ENCODE results near the gene OR6C65.
"Not testable (repeated sequence)": the region's sequence is repeated elsewhere in the genome, so short reads cannot be mapped to it uniquely, and the experiment has no call there.

OR6C65 gene

DNA sequence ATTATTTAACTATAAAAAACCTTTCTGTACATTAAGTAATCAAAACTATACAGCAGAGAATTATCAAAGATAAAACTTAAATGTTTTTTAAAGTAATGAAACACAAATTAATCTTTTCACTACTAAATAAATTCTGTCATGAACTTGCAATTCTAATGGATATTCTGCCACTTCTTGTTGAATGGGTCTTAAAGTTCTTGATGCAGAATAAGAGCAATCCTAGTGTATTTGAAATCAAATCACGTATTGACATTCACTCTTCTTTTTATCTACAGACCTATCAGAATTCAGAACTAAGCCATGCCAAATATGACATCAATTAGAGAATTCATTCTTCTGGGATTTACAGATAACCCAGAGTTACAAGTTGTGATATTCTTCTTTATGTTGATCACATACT, at the start of gene OR6C65:
Gene OR6C65 (plus strand): TSS at position 301 of the 400 bp plus-strand sequence. CDS start 0 bp downstream, at position 301.
- no peak for DNase-seq

DNA sequence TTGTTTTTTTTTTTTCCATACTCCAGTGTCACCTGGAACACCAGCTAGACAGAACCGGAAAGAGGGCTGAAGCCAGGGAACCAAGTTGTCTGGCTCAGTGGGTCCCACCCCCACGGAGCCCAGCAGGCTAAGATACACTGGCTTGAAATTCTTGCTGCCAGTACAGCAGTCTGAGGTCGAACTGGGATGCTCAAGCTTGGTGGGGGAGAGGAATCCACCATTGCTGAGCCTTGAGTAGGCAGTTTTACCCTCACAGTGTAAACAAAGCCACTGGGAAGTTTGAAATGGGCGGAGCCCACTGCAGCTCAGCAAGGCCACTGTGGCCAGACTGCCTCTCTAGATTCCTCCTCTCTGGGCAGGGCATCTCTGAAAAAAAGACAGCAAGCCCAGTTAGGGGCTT, 45.0 kb upstream of the OR6C65 start:
- not testable (repeated sequence) for DNase-seq

DNA sequence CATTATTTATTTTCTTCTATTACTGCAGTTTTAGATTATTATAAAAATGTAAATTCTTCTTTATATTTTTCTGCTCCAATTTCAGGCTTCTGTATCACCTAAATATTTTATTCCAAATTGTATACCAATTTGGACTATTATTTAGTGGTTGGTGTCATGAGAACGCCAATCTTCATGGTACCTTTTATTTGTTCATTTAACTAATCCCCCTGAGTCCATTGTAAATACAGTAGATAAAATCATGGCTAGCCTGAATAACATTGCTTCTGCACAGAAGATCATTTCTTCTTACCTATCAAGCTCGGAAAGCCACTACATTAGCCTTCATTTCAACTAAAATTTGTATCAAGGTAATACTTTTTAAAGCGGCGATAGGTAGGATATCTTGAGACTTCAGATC, 37.7 kb upstream of the OR6C65 start, which contains the start of gene OR6C75:
Gene OR6C75 (plus strand): TSS at position 301 of the 400 bp plus-strand sequence. CDS start 2,136 bp downstream, outside the sequence.
- DNase-seq, result no peak

DNA sequence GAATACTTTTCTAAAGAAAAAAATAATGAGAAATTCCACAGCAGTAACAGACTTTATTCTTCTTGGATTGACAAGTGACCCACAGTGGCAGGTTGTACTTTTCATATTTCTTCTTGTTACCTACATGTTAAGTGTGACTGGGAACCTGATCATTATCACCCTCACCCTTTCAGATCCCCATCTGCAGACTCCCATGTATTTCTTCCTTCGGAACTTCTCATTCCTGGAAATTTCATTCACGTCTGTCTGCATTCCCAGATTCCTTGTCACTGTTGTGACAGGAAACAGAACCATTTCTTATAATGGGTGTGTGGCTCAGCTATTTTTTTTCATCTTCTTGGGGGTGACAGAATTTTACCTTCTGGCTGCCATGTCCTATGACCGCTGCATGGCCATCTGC, 35.2 kb upstream of the OR6C65 start:
- DNase-seq, result no peak

DNA sequence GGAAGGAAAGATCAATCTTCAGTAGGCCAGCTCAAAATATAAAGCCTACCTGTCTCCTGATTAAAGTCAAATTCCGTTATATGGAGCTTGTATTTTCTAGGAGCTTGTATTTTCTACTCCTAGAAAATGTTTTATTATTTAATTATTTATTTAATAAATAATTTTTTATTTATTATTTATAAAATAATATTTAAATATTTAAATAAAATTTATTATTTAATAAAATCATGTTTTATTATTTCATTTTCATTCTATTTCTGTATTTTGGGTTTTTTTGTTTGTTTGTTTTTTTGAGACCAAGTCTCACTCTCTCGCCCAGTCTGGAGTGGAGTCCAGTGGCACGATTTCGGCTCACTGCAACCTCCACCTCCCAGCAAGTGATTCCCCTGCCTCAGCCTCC, 27.8 kb upstream of the OR6C65 start:
- no peak for DNase-seq

DNA sequence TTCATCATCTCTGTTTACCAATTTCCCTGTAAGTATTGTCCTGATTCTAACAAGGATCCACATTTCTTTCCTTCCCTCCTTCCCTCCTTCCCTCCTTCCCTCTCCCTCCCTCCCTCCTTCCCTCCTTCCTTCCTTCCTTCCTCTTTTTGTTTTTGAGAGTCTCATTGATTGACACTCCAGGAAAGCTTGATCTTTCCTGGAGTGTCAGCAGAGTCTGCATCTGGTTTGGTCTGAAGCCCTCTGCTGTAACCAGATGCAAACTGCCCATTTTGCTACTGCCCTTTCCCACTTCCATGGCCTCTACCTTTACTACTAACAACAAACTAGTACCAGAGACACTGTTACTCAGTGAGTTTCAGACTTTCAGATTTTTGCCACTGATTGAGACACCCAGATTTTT, 14.4 kb upstream of the OR6C65 start:
- DNase-seq, result no peak

DNA sequence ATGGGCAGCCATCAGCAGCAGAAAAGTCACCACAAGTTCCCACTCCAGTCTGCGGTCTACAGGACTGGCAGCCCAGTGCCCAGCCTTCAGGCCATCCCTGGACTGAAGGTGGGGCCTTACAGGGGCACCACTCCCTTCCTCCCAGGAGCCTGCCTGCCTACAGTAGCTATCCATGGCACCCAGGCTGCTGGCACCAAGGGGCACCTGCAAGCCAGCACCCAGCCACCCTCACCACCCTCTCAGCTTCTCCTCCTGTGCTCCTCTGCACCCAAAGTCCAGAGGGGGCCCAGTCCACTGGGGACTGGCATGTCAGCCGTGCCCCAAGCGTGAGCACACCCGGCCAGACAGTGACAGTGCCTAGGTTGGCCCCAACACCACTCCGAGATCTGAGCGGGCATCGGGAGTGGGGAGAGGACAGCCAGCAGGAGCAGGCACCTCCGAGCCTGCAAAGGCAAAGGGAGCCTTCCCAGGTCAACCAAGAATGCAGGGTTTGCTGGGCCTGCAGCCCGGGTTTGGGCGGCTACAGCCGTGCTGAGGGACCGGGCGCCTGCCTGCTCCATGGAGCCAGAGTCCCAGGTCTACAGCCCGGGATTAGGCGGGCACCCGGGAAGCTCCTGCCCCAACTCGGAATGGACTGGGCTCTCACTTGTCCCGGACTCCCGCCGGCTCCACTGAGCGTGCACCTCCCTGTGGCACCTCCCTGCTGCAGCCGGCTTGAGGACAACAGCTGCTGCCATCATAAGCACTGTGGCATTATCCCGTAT, 8.1 kb upstream of the OR6C65 start:
- DNase-seq, result no peak

DNA sequence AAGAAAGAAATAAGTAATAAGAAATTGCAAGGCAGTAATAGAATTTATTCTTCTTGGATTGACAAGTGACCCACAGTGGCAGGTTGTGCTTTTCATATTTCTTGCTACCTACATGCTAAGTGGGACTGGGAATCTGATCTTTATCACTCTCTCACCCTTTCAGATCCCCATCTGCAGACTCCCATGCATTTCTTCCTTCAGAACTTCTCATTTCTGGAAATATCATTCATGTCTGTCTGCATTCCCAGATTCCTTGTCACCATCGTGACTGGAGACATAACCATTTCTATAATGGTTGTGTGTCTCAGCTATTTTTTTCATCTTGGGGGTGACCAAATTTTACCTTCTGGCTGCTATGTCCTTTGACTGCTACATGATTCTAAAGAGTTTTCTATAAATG, 4.0 kb upstream of the OR6C65 start:
- DNase-seq, result no peak

DNA sequence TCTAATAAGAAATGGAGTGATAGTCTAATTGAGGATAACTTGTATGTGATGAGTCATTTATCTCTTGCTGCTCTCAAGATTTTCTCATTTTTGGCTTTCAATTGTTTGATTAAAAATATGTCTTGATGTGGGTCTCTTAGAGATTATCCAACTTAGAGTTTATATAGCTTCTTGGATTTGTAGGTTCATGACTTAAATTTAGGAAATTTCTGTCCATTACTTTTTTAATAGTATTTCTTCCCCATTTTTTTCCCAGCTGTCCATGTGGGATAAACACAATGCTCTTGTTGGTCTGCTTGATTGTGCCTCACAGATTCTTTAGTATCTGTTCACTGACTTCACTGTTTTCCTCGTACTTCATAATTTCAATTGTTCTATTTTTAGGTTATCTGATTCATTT, 7.5 kb downstream of the OR6C65 start:
- no peak for DNase-seq

DNA sequence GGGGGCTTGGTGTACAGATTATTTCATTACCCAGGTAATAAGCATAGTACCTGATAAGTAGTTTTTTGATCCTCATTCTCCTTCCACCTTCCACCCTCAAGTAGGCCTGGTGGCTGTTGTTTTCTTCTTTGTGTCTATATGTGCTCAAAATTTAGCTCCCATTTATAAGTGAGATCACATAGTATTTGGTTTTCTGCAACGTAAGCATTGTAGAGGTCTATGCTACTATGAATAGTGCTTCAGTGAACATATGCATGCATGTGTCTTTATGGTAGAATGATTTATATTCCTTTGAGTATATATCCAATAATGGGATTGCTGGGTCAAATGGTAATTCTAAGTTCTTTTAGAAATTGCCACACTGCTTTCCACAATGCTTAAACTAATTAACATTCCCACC, 8.8 kb downstream of the OR6C65 start:
- not testable (repeated sequence) for DNase-seq

DNA sequence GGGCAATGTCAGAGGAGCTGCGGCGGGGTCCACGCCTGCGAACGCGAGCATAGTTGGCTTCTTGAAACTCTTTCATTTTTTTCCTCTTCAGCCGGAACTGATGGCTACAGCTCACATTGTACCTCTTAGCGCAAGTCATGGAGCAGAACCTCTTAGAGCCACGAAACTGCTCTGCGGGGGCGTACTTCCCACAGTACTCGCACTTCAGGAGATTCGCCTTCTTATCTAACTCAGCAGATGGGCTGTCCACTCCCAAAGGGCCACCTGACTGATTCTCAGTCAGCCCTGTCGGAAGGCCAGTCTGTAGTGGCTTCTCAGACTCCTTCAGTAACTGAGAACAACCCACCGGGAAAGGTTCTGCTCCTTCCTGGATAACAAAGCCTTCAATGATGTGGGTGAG, 11.8 kb downstream of the OR6C65 start:
- DNase-seq, result not testable (repeated sequence)

DNA sequence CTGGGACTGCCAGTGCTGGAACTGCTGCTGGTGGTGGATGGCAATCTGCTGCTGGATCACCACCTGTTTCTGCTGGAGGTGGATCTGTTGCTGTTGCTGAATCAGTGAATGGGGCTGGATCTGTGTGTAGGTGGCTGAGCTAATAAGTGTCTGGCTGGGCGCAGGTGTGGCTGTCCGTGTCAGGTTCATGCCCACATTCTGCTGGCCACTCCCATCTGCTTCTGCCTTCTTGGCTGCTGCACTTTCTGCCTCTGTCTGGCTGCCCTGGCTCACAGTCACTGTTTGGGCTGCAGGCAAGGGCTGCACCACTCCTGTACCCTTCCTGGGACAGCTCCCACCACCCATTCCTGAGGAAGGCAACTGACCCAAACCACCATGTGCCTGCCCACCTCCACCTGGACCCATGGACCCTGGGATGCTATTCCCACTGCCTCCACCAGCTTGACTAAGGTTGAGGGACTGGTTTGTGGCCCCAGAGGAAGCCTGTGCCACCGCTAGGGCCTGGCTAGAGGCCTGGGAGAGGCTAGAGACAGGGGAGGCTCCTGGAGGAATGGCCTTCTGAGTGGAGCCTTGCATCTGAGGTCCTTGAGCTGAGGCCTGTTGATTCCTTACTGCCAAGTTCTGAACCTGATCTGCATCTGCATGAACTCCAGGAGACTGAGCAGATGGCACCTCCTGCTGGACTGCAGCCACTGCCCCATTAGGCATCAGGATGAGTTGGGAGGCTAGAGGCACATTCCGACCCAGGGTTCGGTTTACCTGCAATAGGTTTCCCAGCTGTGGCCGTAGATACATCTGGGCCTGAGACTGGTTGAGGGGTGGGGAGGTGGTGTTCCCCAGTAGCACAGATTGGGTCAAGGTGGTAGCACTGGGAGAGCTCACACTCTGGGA, 13.4 kb downstream of the OR6C65 start:
- DNase-seq, result not testable (repeated sequence)

DNA sequence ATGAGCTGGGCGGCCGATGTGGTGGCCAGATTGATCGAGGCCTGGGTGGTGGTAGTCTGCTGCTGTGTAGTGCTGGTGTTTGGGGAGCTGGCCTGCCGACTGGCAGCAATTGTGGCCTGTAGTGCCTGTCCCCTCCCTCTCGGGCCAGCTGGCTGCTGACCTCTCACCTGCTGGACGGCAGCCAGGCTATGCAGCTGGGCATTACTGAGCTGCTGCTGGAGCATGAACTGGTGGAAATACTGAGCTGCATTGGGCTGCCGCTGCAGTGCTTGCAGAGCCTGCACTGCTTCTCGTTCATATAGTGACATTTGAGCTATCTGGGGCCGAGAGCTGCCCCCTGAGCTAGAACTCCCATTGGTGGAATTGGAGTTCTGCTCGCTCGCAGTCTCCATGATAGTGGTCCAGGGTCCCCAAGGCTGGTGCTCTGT, 14.1 kb downstream of the OR6C65 start:
- DNase-seq, result not testable (repeated sequence)

DNA sequence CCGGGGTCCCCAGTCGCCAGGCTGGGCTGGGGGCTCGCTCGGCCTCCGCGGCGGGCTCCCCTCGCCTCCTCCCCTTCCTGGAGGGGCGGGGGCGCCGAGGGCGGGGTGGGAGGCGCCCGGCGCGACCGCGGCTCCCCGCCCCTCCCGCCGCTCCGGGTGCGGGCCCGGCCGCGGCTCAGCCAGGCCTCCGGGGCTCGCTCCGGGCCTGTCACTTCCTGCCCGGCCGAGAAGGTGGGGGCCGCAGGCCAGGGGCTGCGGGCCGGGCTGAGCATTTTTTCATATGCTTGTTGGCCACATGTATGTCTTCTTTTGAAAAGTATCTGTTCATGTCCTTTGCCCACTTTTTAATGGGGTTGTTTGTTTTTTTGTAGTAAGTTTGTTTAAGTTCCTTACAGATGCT, 14.6 kb downstream of the OR6C65 start:
- not testable (repeated sequence) for DNase-seq

DNA sequence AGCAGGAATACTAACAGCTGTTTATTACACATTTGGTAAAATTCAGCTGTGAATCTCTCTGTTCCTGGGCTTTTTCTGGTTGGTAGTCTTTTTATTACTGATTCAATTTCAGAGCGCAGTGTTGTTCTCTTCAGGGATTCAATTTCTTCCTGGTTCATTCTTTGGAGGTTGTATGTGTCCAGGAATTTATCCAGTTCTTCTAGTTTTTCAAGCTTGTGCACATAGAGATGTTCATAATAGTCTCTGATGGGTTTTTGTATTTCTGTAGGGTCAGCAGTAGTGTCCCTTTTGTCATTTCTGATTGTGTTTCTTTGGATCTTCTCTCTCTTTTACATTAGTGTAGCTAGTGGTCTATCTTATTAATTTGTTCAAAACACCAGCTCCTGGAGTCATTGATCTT, 16.6 kb downstream of the OR6C65 start:
- no peak for DNase-seq

DNA sequence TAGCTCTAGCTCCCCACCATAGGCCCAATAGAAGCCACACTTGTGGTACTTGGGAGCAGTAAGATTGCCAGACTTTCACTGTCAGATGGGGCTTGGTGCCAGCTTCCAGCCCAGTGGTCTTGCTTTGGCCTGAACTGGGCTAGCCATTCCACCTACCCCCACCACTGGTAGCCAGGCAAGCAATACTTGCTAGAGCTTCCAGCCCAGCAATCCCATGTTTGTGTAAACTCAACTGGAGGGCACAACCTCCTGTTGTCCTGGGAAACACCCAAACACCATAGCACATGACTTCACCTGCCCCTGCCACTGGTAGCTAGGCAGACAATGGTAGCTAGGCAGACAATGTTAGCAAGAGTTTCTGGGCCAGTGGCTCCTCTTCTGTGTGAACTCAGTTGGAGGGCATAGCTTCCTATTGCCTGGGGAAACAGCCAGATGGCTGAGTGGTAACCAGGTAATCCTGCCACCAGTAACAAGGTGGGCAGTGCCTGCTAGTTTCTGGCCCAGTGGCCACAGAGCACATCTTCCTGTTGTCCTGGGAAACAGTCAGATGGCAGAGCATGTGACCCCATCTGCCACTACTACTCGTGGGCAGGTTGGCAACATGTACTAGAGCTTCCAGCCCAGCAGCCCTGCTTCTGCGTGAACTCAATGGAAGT, 20.1 kb downstream of the OR6C65 start:
- no peak for DNase-seq

DNA sequence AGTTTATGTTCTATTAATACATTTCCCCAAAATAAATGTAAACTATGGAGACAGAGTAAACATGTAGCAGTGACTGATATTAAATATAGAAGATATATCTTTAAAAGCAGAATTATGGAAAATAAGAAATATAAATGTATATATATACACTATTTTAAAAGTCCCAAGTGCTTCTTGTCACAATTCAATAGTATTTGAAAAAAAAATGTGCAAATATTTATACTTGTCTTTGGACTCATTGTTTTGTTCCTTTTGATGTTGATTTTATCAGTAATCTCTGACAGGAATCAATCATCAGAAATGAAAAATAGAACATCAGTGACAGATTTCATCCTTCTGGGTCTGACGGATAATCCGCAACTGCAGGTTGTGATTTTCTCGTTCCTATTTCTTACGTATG, 25.6 kb downstream of the OR6C65 start, which contains the start of gene OR6C76:
Gene OR6C76 (plus strand): TSS at position 301 of the 400 bp plus-strand sequence. CDS start 0 bp downstream, at position 301.
- DNase-seq, result no peak

DNA sequence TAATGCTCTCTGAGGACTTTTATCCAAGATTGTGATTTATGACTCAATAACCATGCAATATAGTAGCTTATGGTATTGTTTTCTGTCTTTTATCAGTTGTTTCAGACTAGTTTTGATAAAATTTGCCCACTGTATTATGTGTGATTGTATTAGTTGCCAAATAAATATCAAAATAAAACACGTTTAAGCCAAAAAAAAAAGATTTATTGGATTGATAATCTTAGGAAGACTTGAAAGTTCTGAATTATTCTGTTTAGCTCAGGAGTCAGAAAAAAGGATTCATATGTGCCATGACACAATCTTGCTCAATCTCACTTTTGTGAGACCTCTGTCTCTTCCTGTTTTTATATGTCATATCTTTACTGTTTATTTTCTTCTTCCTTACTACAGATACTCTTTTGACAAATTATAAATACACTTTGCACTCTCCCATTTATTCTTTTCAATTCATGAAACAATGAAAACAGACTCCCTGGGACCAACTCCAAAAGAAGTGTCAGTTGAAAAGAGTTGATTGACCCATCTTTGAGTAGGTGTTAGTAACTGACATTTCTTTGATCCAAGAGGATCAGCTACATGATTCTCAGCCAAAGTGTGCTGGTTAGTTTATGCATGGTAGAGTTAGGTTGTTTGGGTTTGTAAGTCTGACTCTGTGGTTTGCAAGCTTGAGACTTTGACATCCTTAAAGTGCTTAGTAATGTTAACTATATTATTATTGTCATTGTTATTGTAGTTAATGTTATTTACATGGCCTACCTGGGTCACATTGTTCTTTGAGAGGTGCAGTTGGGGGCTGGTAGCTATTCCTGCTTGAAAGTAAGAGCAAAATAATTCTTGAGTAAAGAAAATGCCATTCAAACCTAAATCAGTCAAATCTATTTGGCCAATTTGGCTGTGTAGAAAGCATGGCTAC, 28.3 kb downstream of the OR6C65 start:
- DNase-seq, result no peak

DNA sequence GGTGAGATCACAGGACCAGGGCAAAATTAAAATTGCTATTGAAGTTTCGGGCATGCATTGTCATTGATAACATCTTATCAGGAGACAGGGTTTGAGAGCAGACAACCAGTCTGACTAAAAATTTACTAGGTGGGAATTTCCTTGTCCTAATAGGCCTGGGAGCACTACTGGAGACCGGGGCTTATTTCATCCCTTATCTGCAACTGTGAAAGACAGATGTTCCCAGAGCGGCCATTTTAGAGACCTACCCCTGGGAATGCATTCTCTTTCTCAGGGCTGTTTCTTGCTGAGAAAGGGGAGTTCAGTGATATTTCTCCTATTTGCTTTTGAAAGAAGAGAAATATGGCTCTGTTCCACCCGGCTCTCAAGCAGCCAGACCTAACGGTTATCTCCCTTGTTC, 40.9 kb downstream of the OR6C65 start:
- DNase-seq, result not testable (repeated sequence)

DNA sequence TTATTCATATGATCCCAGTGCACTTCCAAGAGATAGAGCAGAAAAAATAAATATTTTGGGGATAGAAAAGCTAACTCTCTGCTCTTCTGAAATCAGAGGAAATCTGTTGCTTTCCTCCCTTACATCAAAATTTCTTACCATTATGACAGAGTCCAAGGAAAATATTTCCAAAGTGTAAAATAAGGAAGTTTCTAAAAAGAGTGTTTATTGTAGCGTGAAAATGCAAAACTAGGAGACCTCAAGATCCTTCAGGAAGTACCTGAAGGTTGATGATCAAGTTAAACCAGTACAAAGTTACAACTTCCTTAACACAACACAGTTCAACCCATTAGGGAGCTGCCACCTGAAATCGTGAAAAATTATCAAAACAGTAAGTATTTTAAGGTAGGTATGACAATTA, 43.4 kb downstream of the OR6C65 start, which contains the start of gene OR6C2:
Gene OR6C2 (plus strand): TSS at position 301 of the 400 bp plus-strand sequence. CDS start 8,138 bp downstream, outside the sequence.
- no peak for DNase-seq

DNA sequence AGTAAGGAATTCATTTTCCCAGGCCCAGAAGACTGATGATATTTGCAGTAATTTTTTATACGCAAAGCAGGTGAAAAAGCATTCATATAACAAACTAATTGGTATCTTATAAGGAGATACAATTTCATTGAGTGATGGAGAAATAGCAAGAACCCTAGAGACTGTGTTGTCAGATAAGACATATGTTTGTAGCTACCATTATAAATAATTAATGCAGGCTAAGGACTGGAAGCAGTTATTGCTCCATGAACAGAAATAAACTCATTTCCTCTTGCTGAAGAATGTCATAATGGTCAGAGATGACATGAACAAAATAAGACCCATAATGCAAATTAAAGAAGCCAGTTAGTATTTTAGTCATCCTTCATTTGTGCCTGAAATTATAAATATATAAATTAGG, 45.0 kb downstream of the OR6C65 start:
- no peak for DNase-seq

DNA sequence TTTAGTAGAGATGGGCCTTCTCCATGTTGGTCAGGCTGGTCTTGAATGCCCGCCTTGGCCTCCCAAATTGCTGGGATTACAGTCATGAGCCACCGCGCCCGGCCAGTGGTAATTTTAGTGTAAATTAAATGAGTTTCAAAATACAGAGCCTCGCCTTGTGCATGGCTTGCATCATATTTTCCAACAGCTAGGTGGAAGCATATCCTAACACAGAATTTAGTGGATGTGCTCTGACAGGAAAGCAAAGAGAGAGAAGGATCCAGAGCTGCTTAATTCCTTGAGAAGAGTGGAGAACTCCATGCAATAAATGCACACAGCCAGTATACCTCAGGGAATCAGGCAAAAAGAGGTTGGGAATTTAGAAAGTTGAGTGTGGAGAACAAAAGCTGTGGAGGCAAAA, 46.0 kb downstream of the OR6C65 start:
- DNase-seq, result no peak

Data from T1000 (cell line).